Endothelial cell (in vitro differentiated cells): ENCODE results near the gene ANKMY2. TPM values are rescaled to one million over a fixed set of nuclear protein-coding genes. Genes with fewer than 3 reads are reported as not detected.

Source experiments
- DNase-seq: peaks from one replicate; pipeline ENCODE4 v3.0.0; 2021; ENCODE audit warnings: low spot score
- H3K27ac Mint-ChIP-seq: one replicate; pipeline ENCODE4 v1.8.0; 2021; ENCODE audit warnings: mixed read lengths, inconsistent platforms; ENCODE audit not compliant: unreplicated experiment
- H3K27me3 Mint-ChIP-seq: one replicate; pipeline ENCODE4 v1.8.0; 2021; ENCODE audit warnings: mild to moderate bottlenecking, moderate library complexity, mixed read lengths, inconsistent platforms; ENCODE audit not compliant: unreplicated experiment
- H3K36me3 Mint-ChIP-seq: one replicate; pipeline ENCODE4 v1.8.0; 2021; ENCODE audit warnings: mild to moderate bottlenecking, low read depth, mixed read lengths, inconsistent platforms; ENCODE audit not compliant: unreplicated experiment
- H3K4me1 Mint-ChIP-seq: one replicate; pipeline ENCODE4 v1.8.0; 2021; ENCODE audit warnings: mild to moderate bottlenecking, mixed read lengths, inconsistent platforms; ENCODE audit not compliant: unreplicated experiment
- H3K4me3 Mint-ChIP-seq: one replicate; pipeline ENCODE4 v1.8.0; 2021; ENCODE audit warnings: mild to moderate bottlenecking, mixed read lengths, inconsistent platforms; ENCODE audit not compliant: unreplicated experiment
- H3K9me3 Mint-ChIP-seq: one replicate; pipeline ENCODE4 v1.8.0; 2021; ENCODE audit warnings: mixed read lengths, inconsistent platforms; ENCODE audit not compliant: unreplicated experiment
- CTCF ChIP-seq: fragments of 200-600 bp; sonication (generic); IDR thresholded peaks from one replicate; pipeline ENCODE4 v1.5.0; 2021; ENCODE audit warnings: antibody characterized with exemption; ENCODE audit not compliant: unreplicated experiment
- total RNA-seq: library from RNA; stranded (reverse); fragmentation: NEBNext Ultra II Directional; extraction: Animal tissue kit (Norgen Biotek cat#: 25700); gene quantifications from one replicate; pipeline ENCODE4 v1.2.1, GENCODE V29; 2021; ENCODE audit not compliant: unreplicated experiment

ANKMY2 gene
- total RNA-seq, 1 donor from 2014 or later = 20.5 TPM

DNA sequence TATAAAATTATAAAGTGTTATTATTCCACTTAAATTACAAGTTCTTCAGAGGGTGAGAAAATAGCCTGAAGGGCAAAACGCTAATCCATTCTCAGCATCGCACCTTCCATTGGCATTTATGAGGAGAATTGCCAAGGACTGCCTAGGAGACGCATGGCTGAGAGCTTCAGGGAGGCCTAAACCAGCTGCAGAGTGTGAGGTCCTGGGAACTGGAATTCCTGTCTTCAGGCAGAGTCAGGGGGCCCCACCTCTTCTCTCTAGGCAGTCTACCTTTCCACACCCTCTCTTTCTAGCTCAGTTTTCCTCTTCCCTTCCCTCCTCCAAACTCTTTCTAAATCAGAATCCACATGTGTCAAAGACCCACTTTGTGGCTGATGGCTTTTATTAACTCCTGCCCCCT is 83.6 kb downstream of the ANKMY2 start:
- Mint-ChIP-seq H3K36me3 (no peaks in the 10 kb centered on the region), H3K27me3 (no peaks in the 10 kb centered on the region), H3K4me3 (no peak overlapping the region), H3K4me1 (no peaks in the 10 kb centered on the region), H3K27ac (no peak overlapping the region), H3K9me3 (no peaks in the 10 kb centered on the region)
- no peak for DNase-seq
- TF ChIP-seq CTCF = no peak

DNA sequence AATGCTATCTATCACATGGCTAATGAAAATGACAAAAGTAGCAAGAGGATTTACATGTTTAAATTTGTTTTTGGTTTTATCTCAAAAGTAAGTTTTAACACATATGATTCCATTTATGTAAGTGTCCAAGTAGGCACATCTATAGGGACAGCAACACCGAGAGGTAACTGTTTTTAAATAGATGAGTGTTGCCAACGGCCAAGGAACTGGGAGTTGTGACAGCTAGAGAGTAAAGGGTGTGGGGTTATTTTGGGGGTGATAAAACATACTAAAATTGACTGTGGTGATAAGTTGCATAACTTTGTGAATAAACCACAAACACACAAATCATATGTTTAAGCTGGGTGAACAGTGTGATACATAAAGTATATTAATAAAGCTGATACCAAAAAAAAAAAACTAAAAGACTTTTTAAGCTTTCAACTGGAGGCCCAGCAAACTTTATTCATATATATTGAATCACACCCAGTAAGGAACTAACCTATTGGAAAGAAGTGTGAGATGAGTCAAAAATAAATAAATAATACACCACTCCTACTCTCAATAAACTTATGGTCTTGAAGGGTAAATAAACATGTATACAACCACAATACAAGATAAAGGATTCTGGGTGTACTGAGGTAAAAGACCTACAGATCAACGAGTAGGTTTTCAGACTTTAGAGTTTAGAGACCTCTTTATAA is 85.9 kb downstream of the ANKMY2 start:
- no peaks in the 10 kb centered on the region for H3K27me3 Mint-ChIP-seq
- no peak for DNase-seq
- no peaks in the 10 kb centered on the region for H3K9me3 Mint-ChIP-seq
- no peak for TF ChIP-seq CTCF
- no peak overlapping the region for H3K4me3 Mint-ChIP-seq
- H3K36me3 Mint-ChIP-seq = no peaks in the 10 kb centered on the region
- H3K27ac Mint-ChIP-seq = no peak overlapping the region
- peaks cover 2% of the 10 kb centered on the region for H3K4me1 Mint-ChIP-seq

GRCh38 chr7:16558761-16559302 is 86.7 kb downstream of the ANKMY2 start:
- Mint-ChIP-seq H3K4me3 (no peak overlapping the region), H3K36me3 (no peaks in the 10 kb centered on the region), H3K27ac (no peak overlapping the region), H3K9me3 (no peaks in the 10 kb centered on the region), H3K27me3 (no peaks in the 10 kb centered on the region), H3K4me1 (peaks cover 3% of the 10 kb centered on the region)
- DNase-seq = no peak
- no peak for TF ChIP-seq CTCF

- Mint-ChIP-seq H3K36me3 (no peaks in the 10 kb centered on the region), H3K4me1 (peaks cover 3% of the 10 kb centered on the region), H3K27ac (no peak overlapping the region)
Measured at GRCh38 chr7:16556359-16556758, 89.2 kb downstream of the ANKMY2 start.

More at GRCh38 chr7:16556359-16556758, 89.2 kb downstream of the ANKMY2 start:
- no peaks in the 10 kb centered on the region for H3K9me3 Mint-ChIP-seq
- H3K4me3 Mint-ChIP-seq = no peak overlapping the region
- H3K27me3 Mint-ChIP-seq = no peaks in the 10 kb centered on the region
- no peak for DNase-seq
- TF ChIP-seq CTCF = no peak
